NCI-H2196 treated with DMSO at 0.1 percent for 48 hours (cell line): ENCODE data around the gene DNAJC25.

Experiments used
- DNase-seq: peaks from one replicate; lab custom pipeline; 2025; ENCODE audit not compliant: unreplicated experiment; lab: John Stamatoyannopoulos, UW

The DNAJC25 gene

DNA sequence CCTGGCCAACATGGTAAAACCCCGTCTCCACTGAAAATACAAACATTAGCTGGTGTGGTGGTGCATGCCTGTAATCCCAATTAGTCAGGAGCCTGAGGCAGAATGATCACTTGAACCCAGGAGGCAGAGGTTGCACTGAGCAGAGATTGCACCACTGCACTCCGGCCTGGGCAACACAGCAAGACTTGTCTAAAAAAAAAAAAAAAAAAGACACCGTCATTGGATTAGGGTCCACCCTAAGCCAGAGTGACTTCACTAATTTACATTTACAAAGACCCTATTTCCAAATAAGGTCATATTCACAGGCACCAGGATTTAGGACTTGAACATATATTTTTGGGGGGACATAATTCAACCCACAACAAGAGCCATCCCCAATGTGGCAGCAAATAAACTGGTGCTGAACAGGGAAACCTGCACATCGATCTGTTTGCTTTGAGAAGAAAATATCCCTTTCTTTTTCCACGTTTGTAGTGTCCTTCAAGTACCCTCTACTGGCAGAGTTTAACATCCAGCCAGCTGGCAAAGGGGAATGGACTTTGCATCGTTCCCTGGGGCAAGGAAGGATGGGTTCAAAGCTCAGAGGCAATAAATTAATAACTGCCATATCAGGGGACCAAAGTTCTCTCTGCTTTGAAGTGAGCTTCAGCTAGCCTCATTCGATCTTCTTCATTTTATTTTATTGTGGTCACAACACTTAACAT lies 3.7 kb upstream of the DNAJC25 start:
- DNase-seq, result no peak

DNA sequence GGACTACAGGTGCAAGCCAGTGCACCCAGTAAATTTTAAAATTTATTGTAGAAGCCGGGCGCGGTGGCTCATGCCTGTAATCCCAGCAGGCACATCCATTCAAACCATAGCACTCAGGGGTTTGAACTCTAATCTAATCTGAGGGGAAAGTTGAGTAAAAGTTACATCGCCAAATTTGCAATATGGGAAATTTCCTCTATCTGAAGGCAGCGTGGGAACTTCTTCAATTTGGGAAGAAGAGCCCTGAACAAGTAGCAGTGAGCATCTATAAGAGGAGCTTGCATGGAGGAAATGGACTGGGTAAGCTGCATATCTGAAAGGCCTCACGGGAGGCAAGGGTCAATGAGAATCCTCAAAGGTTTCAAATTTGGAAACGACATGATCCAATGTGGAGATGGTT lies 2.7 kb upstream of the DNAJC25 start:
- DNase-seq, result no peak

DNA sequence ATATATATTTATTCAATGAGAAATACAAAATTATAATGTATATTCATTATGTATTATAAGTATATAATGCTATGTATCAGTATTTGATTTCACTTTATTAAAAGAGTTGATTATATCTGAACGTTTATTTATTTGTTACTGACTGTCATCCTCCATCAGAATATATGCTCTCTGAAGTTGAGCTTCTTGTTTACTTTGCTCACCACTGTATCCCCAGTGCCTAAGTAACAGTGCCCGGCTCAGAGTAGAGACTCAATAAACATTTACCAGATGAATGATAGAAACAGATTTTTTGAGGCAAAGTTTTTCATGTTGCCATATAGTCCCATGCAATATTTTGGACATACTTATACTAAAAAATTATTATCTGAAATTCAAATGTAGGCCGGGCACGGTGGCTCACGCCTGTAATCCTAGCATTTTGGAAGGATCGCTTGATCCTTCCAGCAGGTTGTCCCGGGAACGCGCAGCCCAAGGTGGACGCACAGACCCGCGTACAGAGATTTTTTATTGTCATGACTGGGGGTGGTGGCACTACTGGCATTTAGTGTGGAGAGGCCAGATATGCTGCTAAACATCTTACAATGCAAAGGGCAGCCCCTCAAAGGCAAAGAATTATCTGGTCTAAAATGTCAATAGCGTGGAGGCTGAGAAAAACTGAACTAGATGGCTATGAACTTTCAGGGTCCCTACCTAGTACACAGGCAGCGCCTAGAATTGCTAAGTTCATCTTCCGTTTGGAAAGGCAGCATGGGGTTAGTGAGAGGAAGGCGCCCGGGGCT lies 761 bp upstream of the DNAJC25 start:
- DNase-seq, result no peak

DNA sequence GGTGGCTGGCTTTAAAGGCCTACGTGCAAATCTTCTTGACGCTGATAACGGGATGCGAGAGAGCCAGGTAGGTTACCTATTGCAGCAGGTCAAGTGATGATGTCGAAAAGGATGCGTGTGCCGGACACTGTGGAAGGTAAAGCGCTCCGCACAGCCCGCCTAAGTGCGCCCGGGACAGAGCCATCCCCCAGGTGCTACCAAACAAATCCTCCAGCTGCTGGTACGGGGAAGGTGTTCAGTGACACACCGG lies 245 bp upstream of the DNAJC25 start:
- DNase-seq, result no peak

DNA sequence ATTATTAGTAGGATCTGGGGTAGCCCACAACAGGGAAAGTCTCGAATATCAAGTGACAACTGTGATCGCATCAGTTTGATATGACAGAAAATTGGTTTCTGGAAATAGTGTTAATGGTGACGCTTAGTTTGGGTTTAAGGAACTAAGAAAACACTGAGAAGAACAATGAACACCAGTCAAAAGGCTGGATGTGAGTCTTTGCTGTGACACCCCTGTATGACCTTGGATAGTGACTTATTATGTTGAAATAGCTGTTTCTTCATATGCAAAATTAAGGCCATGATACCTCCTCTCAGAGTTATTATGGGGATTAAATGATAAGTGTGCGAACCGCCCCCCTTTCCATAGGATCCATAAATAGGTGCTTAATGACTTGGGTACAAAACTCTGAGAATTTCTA lies 926 bp downstream of the DNAJC25 start:
- no peak for DNase-seq

DNA sequence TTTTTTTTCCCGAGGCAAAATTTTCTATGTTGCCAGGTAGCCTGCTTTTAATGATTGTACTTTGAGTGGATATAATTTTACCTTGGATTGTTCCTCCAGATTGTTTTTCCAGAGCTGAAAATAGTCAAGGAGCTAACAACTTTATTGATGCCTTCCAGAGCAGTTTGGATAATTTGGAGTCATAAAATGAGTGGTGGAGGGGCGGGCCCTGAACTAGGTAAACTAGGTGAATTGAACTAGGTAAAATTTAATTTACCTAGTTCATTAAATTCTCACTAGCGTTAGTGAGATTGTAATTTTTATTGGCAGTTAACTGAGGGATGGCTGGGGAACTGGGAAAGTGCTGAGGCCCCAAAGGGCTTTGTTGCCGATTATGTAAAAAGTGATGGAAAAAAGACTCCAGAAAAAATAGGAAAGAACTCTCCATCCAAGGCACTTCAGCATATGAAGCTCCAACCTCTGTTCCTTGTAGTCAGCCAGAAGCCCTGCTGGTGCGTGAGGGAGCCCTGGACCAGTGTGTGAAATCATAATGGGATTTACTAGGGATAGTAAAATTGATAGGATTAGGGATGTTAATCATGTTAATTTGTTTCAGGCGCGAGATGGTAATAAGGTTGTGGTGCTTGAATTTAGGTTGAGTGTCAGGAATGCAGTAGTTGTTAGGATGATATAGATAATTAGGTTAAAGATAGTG lies 1.7 kb downstream of the DNAJC25 start:
- DNase-seq, result no peak

DNA sequence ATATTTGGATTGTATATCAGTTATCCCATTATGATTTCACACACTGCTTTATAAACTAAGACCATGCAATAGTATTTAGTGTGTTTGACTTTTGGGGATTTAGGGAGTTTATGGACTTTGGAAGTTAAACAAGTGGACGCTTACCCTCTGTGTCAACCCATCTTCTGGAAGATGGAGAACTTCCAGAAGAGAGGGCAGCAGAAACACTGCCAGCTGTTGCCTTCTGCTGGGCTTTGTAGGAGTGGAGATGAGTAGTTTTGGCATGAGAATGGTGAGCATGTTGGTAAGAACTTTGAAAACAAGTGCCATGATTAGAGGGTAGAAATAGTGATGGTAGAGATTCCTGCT lies 2.2 kb downstream of the DNAJC25 start:
- DNase-seq, result no peak

DNA sequence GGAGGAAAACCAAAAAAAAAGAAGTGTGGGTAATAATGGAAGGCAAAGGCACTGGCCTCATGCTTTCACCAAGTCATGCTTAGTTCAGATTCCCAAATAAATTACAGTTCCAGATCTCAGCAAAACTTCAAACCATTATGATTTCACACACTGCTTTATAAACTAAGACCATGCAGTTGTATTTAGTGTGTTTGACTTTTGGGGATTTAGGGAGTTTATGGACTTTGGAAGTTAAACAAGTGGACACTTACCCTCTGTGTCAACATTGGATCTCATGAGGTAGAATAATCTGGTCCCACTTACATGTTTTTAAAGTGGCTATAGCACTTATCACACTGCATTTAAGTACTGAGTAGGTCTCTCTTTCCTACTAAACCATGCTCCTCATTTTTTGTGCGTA lies 3.7 kb downstream of the DNAJC25 start:
- DNase-seq, result no peak

DNA sequence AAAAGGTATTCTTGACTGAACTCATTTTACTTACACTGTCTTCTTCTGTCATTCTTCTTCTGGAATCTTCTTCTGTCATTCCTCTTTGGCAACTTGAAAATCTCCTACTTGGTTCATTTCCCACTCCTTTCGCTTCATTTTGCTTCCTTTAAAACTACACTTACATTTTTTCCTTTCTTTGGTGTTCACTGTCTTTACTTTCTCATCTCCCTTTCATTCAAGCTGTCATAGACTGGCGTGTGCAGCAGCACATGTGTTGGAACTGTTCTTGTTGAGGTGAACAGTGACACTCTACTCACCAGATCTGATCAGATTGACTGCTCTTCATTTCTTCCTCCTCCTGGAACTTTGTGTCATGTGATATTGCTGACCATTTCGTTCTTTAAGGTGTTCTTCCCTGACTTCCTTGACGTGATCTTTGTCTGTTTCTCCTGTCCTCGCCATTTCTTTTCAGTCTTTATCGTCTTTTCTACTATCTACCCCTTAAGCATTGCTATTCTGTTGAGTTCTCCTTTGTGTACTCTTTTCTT lies 6.4 kb downstream of the DNAJC25 start:
- no peak for DNase-seq

DNA sequence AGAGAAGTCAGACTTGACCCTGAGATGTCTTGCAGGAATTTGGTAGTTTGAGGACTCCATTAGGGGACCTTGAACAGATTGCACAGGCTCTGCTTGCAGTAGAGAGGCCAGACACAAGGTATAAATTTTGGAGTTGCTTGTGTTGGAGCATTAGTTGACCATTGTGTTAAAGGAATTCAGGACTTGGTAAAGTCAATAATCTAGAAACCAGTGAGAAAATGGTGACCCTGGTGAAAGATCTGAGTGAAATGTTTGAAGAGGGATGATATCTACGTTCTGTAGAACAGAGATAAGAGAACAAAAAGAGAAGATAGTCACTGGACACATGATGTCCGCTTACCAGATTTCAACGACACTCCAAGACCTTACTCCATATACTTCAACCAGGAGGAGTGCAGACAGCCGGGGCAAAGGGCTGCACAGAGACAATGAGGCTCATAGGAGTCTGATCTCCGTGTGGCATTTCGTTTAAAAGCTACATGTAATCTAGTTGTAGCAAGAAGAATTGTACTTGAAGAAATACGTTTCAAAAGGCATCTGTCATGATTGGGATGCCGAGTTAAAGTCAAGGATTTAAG lies 13.2 kb downstream of the DNAJC25 start:
- DNase-seq, result no peak

DNA sequence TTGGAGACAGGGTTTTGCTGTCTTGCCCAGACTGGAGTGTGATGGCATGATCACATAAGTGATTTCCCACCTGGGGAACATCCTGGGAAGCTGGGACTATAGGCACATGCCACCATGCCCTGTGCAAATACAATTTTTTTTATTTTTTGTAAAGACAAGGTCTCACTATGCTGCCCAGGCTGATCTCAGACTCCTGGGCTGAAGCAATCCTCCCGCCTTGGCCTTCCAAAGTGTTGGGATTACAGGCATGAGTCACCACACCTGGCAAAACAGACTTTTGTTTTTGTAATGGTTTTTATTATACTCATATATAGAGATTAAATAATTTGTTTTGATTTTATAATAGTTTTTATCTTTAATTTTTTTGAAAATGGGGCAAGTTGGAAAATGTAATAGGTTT lies 14.7 kb downstream of the DNAJC25 start:
- DNase-seq, result no peak

DNA sequence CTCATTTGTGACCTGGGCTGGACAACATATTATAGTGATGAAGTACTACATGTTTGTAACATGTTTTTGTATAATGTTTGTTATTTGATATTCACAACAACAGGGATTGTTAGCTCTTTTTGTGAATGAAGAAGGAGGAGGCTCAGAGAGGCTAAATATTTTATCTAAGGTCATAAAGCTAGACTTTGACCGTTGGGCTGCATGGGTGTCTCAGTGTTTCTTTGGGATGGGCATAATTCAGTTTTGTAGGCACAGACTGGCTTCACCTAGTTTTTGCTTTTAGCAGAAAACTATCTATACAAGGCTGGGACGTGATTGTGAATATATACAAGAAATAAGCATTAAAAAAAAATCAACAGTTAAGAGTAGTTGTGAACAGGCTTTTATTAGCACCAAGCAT lies 15.3 kb downstream of the DNAJC25 start:
- DNase-seq, result no peak

DNA sequence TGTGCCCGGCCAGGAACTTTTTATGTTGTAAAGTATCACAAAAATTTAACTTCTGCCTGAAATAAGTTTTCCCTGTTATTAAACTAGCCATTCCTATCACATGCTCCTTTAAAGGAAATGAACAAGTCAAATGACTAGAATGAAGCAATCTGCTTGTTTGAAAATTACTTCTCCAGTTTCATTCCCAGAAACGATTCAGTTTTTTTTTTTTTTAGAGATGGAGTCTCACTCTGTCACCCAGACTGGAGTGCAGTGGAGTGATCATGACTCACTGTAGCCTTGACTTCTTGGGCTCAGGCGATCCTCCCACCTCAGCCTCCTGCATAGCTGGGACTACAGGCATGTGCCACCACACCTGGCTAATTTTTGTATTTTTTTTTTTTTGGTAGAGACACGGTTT lies 16.9 kb downstream of the DNAJC25 start:
- DNase-seq, result no peak

DNA sequence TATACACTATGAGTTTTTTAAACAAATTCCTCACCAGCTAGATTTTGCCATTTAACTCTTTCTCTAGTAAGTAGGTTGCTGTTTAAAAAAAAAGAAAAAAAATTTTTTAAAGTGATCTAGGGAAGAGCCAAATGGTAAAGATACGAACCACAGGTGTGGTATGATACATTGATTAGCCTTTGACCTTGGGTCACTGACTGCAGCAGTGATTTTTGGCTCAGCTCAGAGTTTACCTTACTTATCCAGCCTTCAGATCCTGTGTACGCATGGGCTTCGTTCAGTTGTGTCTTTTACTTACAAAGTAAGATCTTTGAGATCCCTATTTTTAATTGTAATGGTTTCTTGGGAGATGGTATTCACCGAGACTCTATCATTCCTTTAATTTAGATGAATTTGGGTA lies 17.9 kb downstream of the DNAJC25 start:
- DNase-seq, result no peak

DNA sequence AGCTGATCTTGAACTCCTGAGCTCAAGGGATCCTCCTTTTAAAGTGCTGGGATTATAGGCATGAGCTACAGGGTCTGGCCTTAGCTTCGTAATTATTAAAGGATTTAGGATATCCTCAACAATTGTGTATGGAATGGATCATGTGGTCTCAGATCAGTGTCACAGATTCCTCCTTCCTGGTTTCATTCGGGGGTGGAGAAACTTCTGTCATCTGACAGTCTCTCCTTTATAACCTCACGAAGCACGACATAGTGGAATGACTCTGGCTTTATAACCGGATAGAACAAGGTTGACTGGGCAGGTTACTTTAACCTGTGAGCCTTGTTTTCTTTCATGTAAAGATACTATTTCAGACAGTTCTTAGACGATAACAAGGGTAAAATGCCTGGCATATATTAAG lies 25.9 kb downstream of the DNAJC25 start:
- no peak for DNase-seq

DNA sequence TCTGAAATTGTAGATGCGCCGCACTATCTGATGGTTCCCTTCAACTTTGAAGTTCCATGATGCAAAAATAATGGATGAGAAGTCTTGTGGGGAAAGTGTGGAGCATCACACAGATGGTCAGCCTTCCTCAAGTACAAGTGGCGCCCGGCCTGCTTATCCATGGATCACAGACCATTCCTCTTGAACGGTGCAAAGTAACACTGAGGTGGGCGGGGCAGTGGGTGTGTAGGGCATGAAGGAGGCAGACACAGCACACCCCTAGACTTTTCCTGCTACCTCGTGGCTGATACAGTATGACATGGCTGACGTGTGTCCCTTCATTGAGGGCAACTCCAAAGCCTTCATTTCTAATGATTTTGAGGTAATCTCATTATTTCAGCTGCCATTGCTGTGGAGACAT lies 27.8 kb downstream of the DNAJC25 start:
- DNase-seq, result no peak

DNA sequence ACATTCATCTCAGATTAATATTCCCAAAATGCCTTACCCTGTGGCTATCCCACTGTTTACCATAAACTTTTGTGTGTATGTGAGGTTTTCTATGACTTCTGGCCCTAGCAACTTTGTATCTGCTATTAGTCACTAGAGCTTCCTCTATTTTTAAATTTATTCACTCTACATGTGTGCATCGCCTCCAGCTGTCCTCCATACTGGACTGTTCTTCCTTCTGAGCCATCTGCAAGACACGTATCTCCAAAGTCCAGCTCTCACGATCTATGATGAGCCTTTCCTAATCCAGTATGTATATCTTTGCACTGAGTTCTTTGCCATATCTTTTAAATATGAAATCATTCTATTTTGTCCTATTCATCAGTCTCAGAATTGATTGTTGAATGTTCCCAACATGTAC lies 28.6 kb downstream of the DNAJC25 start:
- DNase-seq, result no peak

DNA sequence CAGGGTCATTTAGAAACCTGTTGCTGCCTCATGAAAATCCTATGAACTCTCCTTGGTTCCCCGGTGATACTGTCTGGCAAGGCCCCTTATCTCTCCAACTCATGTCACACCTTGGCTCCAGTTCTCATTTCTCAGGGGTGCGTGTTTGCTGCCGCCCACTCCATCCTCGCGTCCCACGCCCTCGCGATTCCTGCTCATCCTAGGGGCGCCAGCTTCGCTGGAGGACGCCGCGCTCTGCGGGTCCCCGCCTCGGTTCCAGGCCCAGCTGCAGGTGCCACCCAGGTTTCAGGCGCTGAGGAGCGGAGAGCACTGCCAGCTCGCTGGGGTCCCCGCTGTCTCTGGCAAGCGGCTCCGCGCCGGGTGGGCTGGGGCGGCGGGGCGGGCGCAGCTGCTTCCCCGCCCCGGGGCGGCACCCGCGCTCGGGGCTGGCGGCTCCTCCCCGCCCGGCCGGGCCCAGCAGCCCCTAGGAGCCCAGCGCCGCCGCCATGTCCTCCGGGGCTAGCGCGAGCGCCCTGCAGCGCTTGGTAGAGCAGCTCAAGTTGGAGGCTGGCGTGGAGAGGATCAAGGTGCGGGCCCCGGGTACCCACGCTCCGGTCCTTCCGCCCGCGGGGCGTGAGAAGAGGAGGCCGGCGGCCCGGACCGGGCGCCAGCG lies 30.1 kb downstream of the DNAJC25 start, which contains the start of gene GNG10:
GNG10 (plus strand) TSS at position 456 of the 652 bp plus-strand sequence; CDS start at position 486, 30 bp downstream.
- DNase-seq, result no peak

DNA sequence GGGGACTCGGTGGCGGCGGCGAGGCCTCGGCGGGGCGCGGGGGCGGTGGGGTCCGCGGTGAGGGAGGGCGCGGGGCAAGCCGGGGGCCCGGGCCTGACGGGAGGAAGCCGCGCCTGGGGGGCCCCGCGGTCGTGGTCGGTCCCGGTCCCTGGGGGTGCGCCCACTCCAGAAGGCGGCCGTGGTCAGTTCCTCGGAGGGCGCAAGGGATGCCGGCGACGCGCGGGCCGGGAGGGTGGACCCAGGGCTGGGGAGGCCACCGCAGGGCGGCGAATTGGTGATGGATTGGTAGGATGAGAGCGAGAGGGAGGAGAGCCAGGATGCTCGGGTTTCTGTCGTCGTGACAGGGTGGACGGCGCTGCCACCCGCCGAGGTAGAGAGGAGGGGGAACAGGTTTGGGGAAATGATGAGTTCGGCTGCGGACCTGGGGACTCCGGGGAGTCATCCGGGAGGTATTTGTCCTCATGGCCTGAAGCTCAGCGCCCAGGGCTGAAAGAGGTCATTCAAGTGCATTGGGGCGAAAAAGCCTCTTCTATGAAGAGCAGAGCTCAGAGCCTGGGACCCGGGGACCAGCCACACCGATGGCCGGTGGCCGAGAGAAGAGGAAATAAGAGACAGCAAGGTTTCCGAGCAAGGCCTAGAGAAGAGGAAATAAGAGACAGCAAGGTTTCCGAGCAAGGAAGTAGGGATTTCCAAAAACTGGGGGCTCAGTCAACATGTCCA lies 30.8 kb downstream of the DNAJC25 start:
- no peak for DNase-seq

DNA sequence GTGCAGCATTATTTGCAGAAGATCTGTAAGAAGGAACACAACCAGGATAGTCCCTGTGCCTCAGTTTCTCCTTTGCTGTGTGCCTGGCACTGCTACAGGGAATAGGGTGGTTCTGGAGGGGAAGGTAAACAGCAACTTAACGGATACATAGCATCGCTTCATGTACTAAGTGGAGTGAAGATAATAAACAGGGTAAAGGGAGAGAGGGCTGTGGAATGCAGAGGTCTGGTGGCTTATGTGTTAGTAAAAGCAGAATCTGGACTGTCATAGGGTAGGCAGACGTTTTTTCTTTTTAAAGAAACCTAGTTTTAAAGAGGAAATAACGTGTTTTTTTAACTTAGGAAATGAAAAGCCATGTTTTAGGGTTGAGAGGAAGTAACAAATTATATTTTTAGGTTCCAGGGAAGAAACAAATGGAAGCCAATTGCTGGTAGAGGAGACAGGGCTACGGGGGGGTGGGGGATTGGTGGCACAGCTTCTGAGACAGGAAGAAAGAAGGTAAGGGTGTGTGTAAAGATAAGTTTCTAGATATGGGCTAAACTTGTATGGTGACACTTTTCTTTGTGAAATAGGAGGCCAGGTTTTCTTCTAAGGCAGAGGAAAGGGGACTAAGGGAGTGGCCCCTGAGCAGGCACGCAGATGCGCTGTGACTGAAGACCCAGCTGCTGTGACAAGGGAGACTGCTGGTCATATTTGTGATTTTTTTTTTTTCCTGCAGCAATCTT lies 31.6 kb downstream of the DNAJC25 start:
- no peak for DNase-seq
